IPS-18c (cell line): ENCODE data around the gene FAM169A.
"Not testable (repeated sequence)": the region's sequence is repeated elsewhere in the genome, so short reads cannot be mapped to it uniquely, and the experiment has no call there.

Experiments
- H3K4me3 ChIP-seq: 2 replicates; pipeline ENCODE4 v1.7.0; 2013; ENCODE audit warnings: low read depth, mild to moderate bottlenecking, low read length, moderate library complexity; ENCODE audit not compliant: insufficient read depth
- H3K9me3 ChIP-seq: one replicate; pipeline ENCODE4 v1.6.1; 2013; ENCODE audit warnings: mild to moderate bottlenecking, low read length, moderate library complexity; ENCODE audit not compliant: control insufficient read depth, insufficient read depth

Gene FAM169A

GRCh38 chr5:74865804-74866595 is at the start of gene FAM169A:
FAM169A (minus strand) TSS chr5:74866387; CDS start chr5:74841676, 24,711 bp downstream.
- Histone ChIP-seq H3K9me3 (no peaks in the 10 kb centered on the region), H3K4me3 (peak within 1 kb of the TSS; percentile 64)

DNA sequence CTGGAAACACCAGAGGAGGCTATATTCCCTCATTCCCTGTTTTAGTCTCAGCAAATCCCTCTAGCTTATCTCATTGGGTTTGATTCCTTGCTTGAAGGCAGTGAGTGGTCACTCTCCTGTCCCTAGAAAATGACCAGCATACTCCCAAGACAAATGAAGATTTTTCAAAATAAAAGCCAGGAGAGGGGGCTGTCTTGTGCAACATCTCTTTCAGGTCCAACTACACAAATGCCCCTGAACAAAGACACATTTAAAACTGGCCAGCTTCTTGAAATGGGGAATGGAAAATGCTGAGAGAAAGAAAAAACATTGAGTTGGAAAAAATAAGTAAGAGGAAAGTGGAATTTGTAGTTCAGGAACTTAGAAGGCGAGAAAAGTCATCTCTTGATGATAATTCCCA is 49.3 kb upstream of the FAM169A start:
- Histone ChIP-seq H3K9me3 (no peaks in the 10 kb centered on the region), H3K4me3 (no peak overlapping the region)

DNA sequence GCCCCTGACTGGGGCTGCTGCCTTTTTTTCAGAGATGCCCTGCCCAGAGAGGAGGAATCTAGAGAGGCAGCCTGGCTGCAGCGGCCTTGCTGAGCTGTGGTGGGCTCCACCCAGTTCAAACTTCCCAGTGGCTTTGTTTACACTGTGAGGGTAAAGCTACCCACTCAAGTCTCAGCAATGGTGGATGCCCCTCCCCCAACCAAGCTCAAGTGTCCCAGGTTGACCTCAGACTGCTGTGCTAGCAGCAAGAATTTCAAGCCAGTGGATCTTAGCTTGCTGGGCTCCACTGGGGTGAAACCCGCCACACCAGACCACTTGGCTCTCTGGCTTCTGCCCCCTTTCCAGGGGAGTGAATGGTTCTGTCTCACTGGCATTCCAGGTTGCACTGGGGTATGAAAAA is 45.2 kb upstream of the FAM169A start:
- not testable (repeated sequence) for H3K4me3 ChIP-seq, H3K9me3 ChIP-seq

DNA sequence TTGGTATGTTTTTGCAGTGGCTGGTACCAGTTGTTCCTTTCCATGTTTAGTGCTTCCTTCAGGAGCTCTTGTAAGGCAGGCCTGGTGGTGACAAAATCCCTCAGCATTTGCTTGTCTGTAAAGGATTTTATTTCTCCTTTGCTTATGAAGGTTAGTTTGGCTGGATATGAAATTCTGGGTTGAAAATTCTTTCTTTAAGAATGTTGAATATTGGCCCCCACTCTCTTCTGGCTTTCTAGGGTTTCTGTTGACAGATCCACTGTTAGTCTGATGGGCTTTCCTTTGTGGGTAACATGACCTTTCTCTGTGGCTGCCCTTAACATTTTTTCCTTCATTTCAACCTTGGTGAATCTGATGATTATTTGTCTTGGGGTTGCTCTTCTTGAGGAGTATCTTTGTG is 43.7 kb upstream of the FAM169A start:
- not testable (repeated sequence) for H3K4me3 ChIP-seq, H3K9me3 ChIP-seq

GRCh38 chr5:74908237-74908636 is 42.0 kb upstream of the FAM169A start:
- not testable (repeated sequence) for H3K9me3 ChIP-seq, H3K4me3 ChIP-seq

DNA sequence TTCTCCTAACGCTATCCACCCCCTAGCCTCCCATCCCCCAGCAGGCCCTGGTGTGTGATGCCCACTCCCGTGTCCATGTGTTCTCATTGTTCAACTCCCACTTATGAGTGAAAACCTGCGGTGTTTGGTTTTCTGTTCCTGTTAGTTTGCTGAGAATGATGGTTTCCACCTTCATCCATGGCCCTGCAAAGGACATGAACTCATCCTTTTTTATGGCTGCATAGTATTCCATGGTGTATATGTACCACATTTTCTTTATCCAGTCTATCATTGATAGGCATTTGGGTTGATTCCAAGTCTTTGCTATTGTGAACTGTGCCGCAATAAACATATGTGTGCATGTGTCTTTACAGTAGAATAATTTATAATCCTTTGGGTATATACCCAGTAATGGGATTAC is 38.5 kb upstream of the FAM169A start:
- not testable (repeated sequence) for H3K9me3 ChIP-seq, H3K4me3 ChIP-seq

DNA sequence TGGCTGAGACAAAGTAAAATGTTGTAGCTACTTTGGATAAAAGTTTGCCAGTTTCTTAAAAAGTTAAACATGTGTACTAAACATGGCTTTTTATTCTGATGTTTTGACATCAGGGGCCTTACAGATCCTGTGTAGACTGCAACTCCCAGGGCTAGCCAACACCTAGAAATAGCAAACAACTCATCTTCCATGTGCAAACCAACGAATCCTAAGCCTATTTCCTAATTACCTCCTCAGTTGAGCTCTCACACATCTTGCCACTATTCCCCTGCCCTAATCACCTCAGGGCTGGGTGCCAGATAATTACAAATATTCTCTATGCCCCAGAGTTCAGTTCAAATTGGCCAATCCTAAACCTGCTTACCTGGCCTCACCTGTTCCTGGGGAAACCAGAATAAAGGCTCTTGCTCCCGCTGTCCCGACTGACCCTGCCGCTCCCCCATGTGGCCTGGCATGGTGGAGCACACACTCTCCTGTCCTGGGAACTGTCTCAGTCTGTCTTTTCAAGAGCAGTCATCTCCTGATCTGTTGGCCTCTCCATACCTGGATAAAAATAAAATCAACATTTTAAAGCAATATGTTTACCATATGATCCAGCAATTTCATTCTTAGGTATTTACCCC is 37.1 kb upstream of the FAM169A start:
- Histone ChIP-seq H3K9me3 (no peaks in the 10 kb centered on the region), H3K4me3 (no peak overlapping the region)

GRCh38 chr5:74897049-74897448 is 30.9 kb upstream of the FAM169A start:
- Histone ChIP-seq H3K9me3 (no peaks in the 10 kb centered on the region), H3K4me3 (no peak overlapping the region)

DNA sequence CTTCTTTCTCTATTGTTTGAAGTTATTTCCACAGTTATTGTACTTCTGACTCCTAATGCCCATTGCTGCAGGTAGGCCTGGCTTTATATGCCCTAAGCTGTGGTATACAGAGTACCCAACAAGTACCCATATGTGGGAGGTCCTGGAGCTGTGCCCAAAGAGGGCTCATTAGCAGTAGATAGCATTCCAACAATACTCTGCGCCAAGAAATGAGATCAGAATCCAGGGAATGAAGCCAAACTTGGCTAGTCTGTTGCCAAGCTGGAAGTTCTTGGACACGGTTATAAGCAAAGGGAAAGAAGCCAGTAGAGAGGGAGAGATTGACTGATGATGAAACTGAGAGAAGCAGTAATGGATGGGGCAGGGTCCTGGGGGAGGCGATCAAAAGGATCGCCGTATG is 29.7 kb upstream of the FAM169A start:
- no peaks in the 10 kb centered on the region for H3K9me3 ChIP-seq
- H3K4me3 ChIP-seq: no peak overlapping the region

- H3K9me3 ChIP-seq: no peaks in the 10 kb centered on the region
- H3K4me3 ChIP-seq: no peak overlapping the region
Measured at GRCh38 chr5:74894351-74894750, 28.2 kb upstream of the FAM169A start.

DNA sequence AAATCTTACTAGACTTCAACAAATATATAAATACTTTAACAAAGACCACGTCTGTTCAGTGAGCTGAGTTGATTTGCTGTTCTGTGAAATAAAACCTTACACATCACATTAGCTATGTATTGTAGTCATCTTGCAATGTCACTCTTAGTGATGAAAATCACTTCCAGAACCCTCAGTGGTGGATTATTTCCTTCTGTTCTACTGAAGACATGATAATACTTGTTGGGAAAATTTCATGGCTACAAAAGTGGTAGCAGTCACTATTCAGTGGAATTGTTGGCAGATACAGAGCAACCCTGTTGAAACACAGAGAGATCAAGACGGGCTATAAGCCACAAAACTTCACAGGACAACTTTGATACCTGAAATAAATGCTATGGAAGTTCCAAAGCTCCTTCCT is 26.7 kb upstream of the FAM169A start:
- Histone ChIP-seq H3K4me3 (no peak overlapping the region), H3K9me3 (no peaks in the 10 kb centered on the region)

DNA sequence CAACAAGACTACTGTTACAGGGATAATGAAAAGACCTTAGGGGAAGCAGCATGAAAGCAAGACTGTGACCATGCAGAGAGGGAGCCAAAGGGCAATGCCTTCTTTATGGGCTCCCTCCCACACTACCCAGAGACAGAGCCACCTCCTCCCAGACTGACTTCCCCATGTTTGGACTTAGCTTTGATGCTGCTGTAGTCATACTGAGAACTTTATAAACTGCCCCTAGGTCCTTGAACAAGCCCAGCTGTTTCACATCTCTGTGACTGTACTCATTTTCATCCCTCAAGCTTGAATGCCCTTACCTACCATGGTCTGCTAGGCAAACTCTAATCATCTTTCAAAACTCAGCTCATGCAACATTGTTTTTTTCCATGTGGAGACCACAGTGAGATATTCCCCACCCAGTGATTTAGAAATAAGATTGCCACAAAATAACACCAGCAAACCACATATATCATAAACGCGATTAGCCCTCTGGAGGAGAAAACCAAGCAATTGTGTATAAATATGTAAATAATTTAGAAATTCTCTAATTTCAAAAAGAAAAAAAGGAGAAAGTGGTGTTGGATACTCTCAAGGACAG is 23.4 kb upstream of the FAM169A start:
- Histone ChIP-seq H3K9me3 (no peaks in the 10 kb centered on the region), H3K4me3 (no peak overlapping the region)

- no peak overlapping the region for H3K4me3 ChIP-seq
- no peaks in the 10 kb centered on the region for H3K9me3 ChIP-seq
Measured at GRCh38 chr5:74888117-74888516, 21.9 kb upstream of the FAM169A start.

DNA sequence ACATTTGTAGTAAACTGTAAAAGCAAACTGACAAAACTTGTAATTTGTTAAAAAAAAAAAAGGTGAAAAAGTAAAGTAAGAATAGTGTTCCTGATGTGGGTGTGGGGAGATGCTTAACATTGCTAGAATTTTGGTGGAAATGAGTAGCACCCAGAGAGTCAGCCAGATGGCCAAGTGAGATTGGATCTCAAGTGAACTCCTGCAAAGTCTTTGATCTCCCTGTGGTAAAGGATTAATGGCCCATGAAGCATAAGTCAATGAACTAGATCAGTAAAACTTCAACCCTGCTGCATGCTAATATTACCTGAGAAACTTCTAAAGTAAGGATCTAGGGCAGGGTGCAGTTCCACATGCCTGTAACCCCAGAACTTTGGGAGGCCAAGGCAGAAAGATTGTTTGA is 19.0 kb upstream of the FAM169A start:
- no peak overlapping the region for H3K4me3 ChIP-seq
- H3K9me3 ChIP-seq: no peaks in the 10 kb centered on the region

GRCh38 chr5:74882379-74883134 is 16.4 kb upstream of the FAM169A start:
- not testable (repeated sequence) for H3K9me3 ChIP-seq, H3K4me3 ChIP-seq

DNA sequence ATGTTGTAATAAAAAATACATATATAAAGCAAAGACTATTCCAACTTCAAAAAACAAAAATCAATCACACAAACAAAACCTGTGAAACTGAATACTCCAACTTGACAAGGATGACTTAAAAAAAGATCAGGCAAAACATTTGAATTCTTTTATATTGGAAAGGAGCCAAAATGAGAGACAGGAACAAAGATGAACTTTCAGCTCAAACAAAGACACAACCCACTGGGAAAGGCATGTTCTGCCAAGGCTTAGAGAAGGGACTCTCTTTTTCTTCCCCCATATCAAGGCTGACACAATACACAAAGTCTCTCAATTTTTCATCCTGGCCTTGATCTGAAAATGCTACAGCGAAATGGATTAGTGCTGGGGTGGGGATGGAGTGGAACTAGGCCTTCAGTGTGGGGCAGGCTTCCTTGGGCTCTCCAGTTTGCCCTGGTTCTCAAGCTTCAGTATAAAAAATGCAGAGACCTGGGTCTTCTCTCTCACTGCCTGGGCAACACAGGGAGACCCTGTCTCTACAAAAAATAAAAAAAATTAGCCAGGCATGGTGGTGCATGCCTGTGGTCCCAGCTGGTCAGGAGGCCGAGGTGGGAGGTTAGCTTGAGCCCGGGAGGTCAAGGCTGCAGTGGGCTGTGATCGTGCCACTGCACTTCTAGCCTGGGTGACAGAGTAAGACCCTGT is 11.6 kb upstream of the FAM169A start:
- no peak overlapping the region for H3K4me3 ChIP-seq
- H3K9me3 ChIP-seq: no peaks in the 10 kb centered on the region

DNA sequence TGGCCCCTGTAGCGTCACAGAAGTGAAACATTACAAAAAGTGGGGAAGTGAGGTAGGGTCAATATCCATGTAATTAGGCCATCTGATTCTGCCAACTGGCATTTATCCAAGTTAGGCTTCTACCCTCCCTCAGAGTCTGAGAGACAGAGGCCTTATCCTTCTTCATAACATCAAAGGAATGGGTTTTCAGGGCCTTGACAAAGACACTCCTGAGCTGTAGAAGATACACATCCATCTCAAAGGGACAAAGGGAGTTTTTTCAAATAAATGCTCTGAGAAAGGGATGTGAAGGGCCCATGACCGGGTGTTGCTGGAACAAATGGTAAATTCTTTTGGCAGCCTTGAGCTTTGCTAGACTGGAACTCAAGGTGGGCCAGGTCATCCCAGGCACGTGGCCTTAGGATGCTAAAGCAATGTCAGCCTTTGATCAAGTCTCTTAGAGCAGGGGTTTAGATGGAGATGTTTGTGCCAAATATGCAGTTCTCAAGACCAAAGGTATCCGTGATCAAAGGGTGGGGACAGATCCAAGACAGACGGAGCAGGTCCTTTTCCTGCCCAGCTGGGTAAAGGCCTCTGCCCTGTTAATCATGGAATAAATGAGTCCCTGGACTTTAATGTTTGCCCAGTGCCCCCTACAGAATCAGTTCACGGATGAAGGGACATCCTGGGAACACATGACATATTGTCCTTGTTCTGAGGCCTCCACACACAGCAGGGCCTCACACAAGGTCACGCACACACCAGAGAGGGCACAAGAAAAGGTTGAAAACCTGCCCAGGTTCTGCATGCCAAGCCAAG is 10.0 kb upstream of the FAM169A start:
- H3K9me3 ChIP-seq: no peaks in the 10 kb centered on the region
- H3K4me3 ChIP-seq: no peak overlapping the region
